CD4-positive, alpha-beta memory T cell (primary cell): ENCODE data around the gene SLC38A8. TPM values are rescaled to one million over a fixed set of nuclear protein-coding genes. Genes with fewer than 3 reads are reported as not detected.

Experiments used
- CTCF ChIA-PET: fragments of 350-600 bp; sonication (Branson Sonifier 250); formaldehyde crosslinking; loops from one replicate; lab custom pipeline; 2021; ENCODE audit warnings: inconsistent platforms; ENCODE audit not compliant: partially characterized antibody; lab: Charles Lee
- POLR2A ChIA-PET: fragments of 350-600 bp; sonication (Branson Sonifier 250); formaldehyde crosslinking; loops from one replicate; lab custom pipeline; 2021; ENCODE audit not compliant: partially characterized antibody; lab: Charles Lee
- DNase-seq, 5 donors: peaks; one replicate each; pipeline versions ENCODE4 v3.0.0 to v3.0.0-alpha.2; 2020 to 2022; ENCODE audit warnings: mixed read lengths in 1 of 5
- H3K27ac ChIP-seq: one replicate; pipeline ENCODE4 v1.7.0; 2013; ENCODE audit warnings: low read depth, low read length
- H3K27me3 ChIP-seq: 2 replicates; pipeline ENCODE4 v1.7.0; 2013; ENCODE audit warnings: mild to moderate bottlenecking, low read length, moderate library complexity; ENCODE audit not compliant: insufficient read depth
- H3K36me3 ChIP-seq: 2 replicates; pipeline ENCODE4 v1.7.0; 2013; ENCODE audit warnings: mild to moderate bottlenecking, low read length, moderate library complexity; ENCODE audit not compliant: insufficient read depth
- H3K4me1 ChIP-seq: 2 replicates; pipeline ENCODE4 v1.7.0; 2013; ENCODE audit warnings: mild to moderate bottlenecking, low read length, moderate library complexity; ENCODE audit not compliant: insufficient read depth
- H3K4me3 ChIP-seq, 2 donors: one replicate each; pipeline ENCODE4 v1.7.0; 2013; ENCODE audit warnings: low read length in 2 of 2, mild to moderate bottlenecking in 1 of 2
- H3K9me3 ChIP-seq, 2 donors: one replicate each; pipeline ENCODE4 v1.7.0; 2013; ENCODE audit warnings: low read length in 2 of 2, control low read depth in 1 of 2; ENCODE audit not compliant: control insufficient read depth in 1 of 2
- H3K27ac Mint-ChIP-seq, 7 donors: one replicate each; pipeline ENCODE4 v1.8.0; 2020 to 2021; ENCODE audit warnings: mixed read lengths in 7 of 7, mild to moderate bottlenecking in 6 of 7, inconsistent platforms in 3 of 7, moderate library complexity in 3 of 7
- H3K27me3 Mint-ChIP-seq, 2 donors: one replicate each; pipeline ENCODE4 v1.8.0; 2020 to 2021; ENCODE audit warnings: mixed read lengths in 2 of 2
- H3K36me3 Mint-ChIP-seq, 2 donors: one replicate each; pipeline ENCODE4 v1.8.0; 2020 to 2021; ENCODE audit warnings: mixed read lengths in 2 of 2, inconsistent platforms in 1 of 2, mild to moderate bottlenecking in 1 of 2
- H3K4me1 Mint-ChIP-seq, 4 donors: one replicate each; pipeline ENCODE4 v1.8.0; 2020 to 2021; ENCODE audit warnings: mixed read lengths in 4 of 4, mild to moderate bottlenecking in 1 of 4
- H3K4me3 Mint-ChIP-seq, 8 donors: one replicate each; pipeline ENCODE4 v1.8.0; 2020 to 2021; ENCODE audit warnings: mixed read lengths in 8 of 8, mild to moderate bottlenecking in 7 of 8, moderate library complexity in 6 of 8, inconsistent platforms in 3 of 8
- H3K9me3 Mint-ChIP-seq, 8 donors: one replicate each; pipeline ENCODE4 v1.8.0; 2020 to 2021; ENCODE audit warnings: mixed read lengths in 8 of 8, mild to moderate bottlenecking in 5 of 8, inconsistent platforms in 3 of 8, moderate library complexity in 1 of 8
- intact Hi-C: fragments of 100-400 bp; cut with micrococcal nuclease; formaldehyde crosslinking; loops from one replicate; pipeline ENCODE4 v1.15.1; 2023
- polyA plus RNA-seq, 2 donors: library from polyadenylated mRNA; unstranded; fragments of 300-500 nt; fragmentation: Illumina TruSeq; gene quantifications; one replicate each; pipeline ENCODE4 v1.2.3, GENCODE V29; 2021
- total RNA-seq, 2 experiments: library from RNA; stranded (reverse); gene quantifications; one replicate each; pipeline ENCODE4 v1.2.3, GENCODE V29; 2021

SLC38A8 gene
- total and polyA plus RNA-seq, 4 experiments from 2014 or later = not detected

DNA sequence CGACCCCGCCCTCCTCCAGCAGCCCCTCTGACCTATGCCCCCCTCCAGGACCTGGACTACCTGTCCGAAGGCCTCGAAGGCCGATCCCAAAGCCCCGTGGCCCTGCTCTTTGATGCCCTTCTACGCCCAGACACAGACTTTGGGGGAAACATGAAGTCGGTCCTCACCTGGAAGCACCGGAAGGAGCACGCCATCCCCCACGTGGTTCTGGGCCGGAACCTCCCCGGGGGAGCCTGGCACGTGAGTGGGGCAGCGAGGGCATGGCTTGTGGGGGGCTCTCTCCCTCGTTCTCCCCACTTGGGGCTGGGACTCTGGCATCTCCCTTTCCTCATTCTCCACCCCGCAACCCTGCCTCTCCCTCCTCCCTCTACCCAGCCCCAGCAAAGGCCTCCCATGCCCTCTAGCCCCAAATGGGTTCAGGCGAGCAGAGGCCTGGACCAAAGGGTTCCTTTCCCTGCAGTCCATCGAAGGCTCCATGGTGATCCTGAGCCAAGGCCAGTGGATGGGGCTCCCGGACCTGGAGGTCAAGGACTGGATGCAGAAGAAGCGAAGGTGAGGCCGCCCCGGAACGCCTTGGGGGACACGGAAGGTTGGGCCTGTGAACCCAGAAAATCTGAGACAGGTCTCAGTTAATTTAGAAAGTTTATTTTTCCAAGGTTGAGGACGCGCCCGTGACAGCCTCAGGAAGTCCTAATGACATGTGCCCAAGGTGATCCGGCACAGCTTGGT, 81.9 kb downstream of the SLC38A8 start:
- H3K9me3 Mint-ChIP-seq = no peaks in the 10 kb centered on the region
- Histone ChIP-seq H3K4me1 (no peaks in the 10 kb centered on the region), H3K4me3 (no peak overlapping the region), H3K27ac (no peak overlapping the region), H3K9me3 (no peaks in the 10 kb centered on the region), H3K27me3 (no peaks in the 10 kb centered on the region), H3K36me3 (no peaks in the 10 kb centered on the region)
- no peaks in the 10 kb centered on the region for H3K4me1 Mint-ChIP-seq
- H3K27me3 Mint-ChIP-seq = peaks cover 0 to 2% of the 10 kb centered on the region in 2 donors
- CTCF ChIA-PET = no interaction called here
- DNase-seq = no peak
- POLR2A ChIA-PET = no interaction called here
- H3K27ac Mint-ChIP-seq = peak overlapping the region in 1 of 7 donors; percentile 64
- H3K36me3 Mint-ChIP-seq = no peaks in the 10 kb centered on the region
- intact Hi-C loops = no loop called here
- H3K4me3 Mint-ChIP-seq = no peak overlapping the region

Other genes with a start within 250 kb of the SLC38A8 start
- 10 to 100 TPM; 30.7 to 34.3 TPM for gene HSBP1, start 234.8 kb downstream of the SLC38A8 start, total RNA-seq
- gene HSBP1, start 234.8 kb downstream of the SLC38A8 start, polyA plus RNA-seq = 10 to 100 TPM; 27.3 to 35.2 TPM
- 10 to 100 TPM in 1 of 2 experiments, 1 to 10 TPM in 1; 9.7 to 11.1 TPM for gene MLYCD, start 143.7 kb downstream of the SLC38A8 start, total RNA-seq
- 1 to 10 TPM in 1 of 2 donors, under 1 TPM in 1; 0.81 to 2.8 TPM for gene MLYCD, start 143.7 kb downstream of the SLC38A8 start, polyA plus RNA-seq
- 1 to 10 TPM; 1.1 to 1.2 TPM for gene OSGIN1, start 89.6 kb downstream of the SLC38A8 start, total RNA-seq
- under 1 TPM in 1 of 2 donors, not detected in 1; 0.28 TPM for gene OSGIN1, start 89.6 kb downstream of the SLC38A8 start, polyA plus RNA-seq
- gene NECAB2, start 74.6 kb downstream of the SLC38A8 start, total RNA-seq = not detected
- not detected for gene NECAB2, start 74.6 kb downstream of the SLC38A8 start, polyA plus RNA-seq
- 100 to 1,000 TPM; 137 to 140 TPM for gene MBTPS1, start 74.1 kb upstream of the SLC38A8 start, total RNA-seq
- 10 to 100 TPM; 53.9 to 61.4 TPM for gene MBTPS1, start 74.1 kb upstream of the SLC38A8 start, polyA plus RNA-seq
- gene HSDL1, start 102.4 kb upstream of the SLC38A8 start, total RNA-seq = 10 to 100 TPM; 20.1 to 23.0 TPM
- gene HSDL1, start 102.4 kb upstream of the SLC38A8 start, polyA plus RNA-seq = 10 to 100 TPM in 1 of 2 donors, 1 to 10 TPM in 1; 9.9 to 11.4 TPM
- gene DNAAF1, start 102.5 kb upstream of the SLC38A8 start, total RNA-seq = under 1 TPM in 1 of 2 experiments, not detected in 1; 0.19 TPM
- gene DNAAF1, start 102.5 kb upstream of the SLC38A8 start, polyA plus RNA-seq = 1 to 10 TPM in 1 of 2 donors, not detected in 1; 1.2 TPM
- 100 to 1,000 TPM in 1 of 2 experiments, 10 to 100 TPM in 1; 91.5 to 102 TPM for gene TAF1C, start 144.3 kb upstream of the SLC38A8 start, total RNA-seq
- gene TAF1C, start 144.3 kb upstream of the SLC38A8 start, polyA plus RNA-seq = 10 to 100 TPM in 1 of 2 donors, 1 to 10 TPM in 1; 4.1 to 10.9 TPM
- not detected for gene ADAD2, start 148.4 kb upstream of the SLC38A8 start, total RNA-seq
- gene ADAD2, start 148.4 kb upstream of the SLC38A8 start, polyA plus RNA-seq = not detected
- not detected for gene KCNG4, start 197.2 kb upstream of the SLC38A8 start, total RNA-seq
- gene KCNG4, start 197.2 kb upstream of the SLC38A8 start, polyA plus RNA-seq = not detected